OCI-LY3 (cell line): ENCODE measurements around the gene SF3A2.

Source experiments
- EZH2phosphoT487 ChIP-seq: fragments of 200-600 bp; shearing (Covaris generic); IDR thresholded peaks from 2 replicates; pipeline ENCODE4 v1.6.1; 2018; ENCODE audit warnings: antibody characterized with exemption, mixed run types, low read depth
- TF ChIP-seq, protein P1 (sequence below): fragments of 200-600, 300-600 bp; sonication (generic); IDR thresholded peaks from 2 replicates; pipeline ENCODE4 v1.5.1; 2014; ENCODE audit warnings: antibody characterized with exemption, low read length, low read depth

- TF ChIP-seq, protein P1, sequence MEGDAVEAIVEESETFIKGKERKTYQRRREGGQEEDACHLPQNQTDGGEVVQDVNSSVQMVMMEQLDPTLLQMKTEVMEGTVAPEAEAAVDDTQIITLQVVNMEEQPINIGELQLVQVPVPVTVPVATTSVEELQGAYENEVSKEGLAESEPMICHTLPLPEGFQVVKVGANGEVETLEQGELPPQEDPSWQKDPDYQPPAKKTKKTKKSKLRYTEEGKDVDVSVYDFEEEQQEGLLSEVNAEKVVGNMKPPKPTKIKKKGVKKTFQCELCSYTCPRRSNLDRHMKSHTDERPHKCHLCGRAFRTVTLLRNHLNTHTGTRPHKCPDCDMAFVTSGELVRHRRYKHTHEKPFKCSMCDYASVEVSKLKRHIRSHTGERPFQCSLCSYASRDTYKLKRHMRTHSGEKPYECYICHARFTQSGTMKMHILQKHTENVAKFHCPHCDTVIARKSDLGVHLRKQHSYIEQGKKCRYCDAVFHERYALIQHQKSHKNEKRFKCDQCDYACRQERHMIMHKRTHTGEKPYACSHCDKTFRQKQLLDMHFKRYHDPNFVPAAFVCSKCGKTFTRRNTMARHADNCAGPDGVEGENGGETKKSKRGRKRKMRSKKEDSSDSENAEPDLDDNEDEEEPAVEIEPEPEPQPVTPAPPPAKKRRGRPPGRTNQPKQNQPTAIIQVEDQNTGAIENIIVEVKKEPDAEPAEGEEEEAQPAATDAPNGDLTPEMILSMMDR = no peak
- TF ChIP-seq EZH2phosphoT487 = no peak
Measured at GRCh38 chr19:2219726-2220125, 16.9 kb upstream of the SF3A2 start.
